Measurements from ENCODE around the gene SYNE4.

GRCh38 chr19:35958660-35959039 is 50.0 kb downstream of the SYNE4 start:
- TF ChIP-seq EZH2 (IDR thresholded peaks at IDR 0.05) (no peak), CTCF (IDR thresholded peaks at IDR 0.05) (no peak), EZH2phosphoT487 (IDR thresholded peaks at IDR 0.05) (no peak)
